GM12801 (cell line): Measurements from ENCODE around the gene SBNO2.

Experiments used
- CTCF ChIP-seq: IDR thresholded peaks from one replicate; pipeline ENCODE4 v1.5.1; 2011; ENCODE audit warnings: control low read depth; ENCODE audit not compliant: insufficient read length; ENCODE audit errors: extremely low read depth

SBNO2 gene

GRCh38 chr19:1080360-1081161 lies 93.5 kb downstream of the SBNO2 start:
- no peak for TF ChIP-seq CTCF

GRCh38 chr19:1079566-1080111 lies 94.4 kb downstream of the SBNO2 start:
- no peak for TF ChIP-seq CTCF

GRCh38 chr19:1076951-1077350 lies 97.1 kb downstream of the SBNO2 start:
- no peak for TF ChIP-seq CTCF

- TF ChIP-seq CTCF, result no peak
Observed at GRCh38 chr19:1076046-1076386, 98.1 kb downstream of the SBNO2 start.

- TF ChIP-seq CTCF, result no peak
Observed at GRCh38 chr19:1074544-1075283, 99.4 kb downstream of the SBNO2 start.

- TF ChIP-seq CTCF, result no peak
Observed at GRCh38 chr19:1073956-1074517, 100.0 kb downstream of the SBNO2 start.
